GM21737 (cell line): ENCODE measurements around the gene SNX25.
"Not testable (repeated sequence)": the region's sequence is repeated elsewhere in the genome, so short reads cannot be mapped to it uniquely, and the experiment has no call there.

Experiments used
- ATAC-seq: cut with Tn5 transposase; IDR thresholded peaks from one replicate; pipeline ENCODE4 v1.9.1; 2021; ENCODE audit warnings: mild to moderate bottlenecking, moderate library complexity; ENCODE audit not compliant: unreplicated experiment

SNX25 gene

DNA sequence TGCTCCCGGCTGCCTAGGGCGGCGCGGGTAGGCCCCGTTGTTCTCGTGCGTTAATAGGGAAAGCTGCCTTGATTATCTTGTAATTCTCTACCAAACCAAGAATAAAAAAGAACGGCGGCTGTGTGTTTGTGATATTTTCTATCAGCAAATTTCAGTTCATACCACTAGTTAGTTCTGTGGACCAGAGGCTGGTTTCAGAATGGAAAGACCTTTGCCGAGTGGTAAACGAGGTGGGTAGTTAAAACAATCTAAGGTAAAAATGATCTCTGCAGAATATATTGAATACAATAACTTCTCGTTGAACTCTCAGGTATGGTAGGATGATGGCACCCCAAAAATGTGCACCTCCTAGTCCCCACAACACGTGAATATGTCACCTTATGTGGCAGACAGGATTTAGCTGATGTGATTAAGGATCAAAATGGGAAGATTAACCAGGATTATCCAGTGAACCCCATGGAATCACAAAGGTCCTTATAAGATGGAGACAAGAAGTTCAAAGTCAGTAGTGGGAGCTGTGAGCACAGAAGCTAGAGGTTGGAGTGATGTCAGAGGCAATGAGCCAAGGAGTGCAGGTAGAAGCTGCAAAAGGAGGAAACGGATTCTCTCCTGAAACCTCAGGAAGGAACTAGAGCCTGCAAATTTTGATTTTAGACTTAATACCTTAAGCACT, 5.0 kb upstream of the SNX25 start:
- ATAC-seq, result no peak

DNA sequence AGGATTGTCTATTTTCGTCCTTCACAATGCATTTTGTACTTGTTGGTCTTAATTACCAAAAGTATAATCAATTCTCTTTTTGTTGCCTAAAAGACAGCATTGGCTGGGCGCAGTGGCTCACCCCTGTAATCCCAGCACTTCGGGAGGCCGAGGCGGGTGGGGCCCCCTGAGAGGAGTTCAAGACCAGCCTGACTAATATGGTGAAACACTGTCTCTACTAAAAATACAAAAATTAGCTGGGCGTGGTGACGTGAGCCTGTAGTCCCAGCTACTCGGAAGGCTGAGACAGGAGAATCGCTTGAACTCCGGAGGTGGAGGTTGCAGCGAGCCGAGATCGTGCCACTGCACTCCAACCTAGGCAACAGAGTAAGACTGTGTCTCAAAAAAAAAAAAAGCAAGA, 4.3 kb upstream of the SNX25 start:
- not testable (repeated sequence) for ATAC-seq

DNA sequence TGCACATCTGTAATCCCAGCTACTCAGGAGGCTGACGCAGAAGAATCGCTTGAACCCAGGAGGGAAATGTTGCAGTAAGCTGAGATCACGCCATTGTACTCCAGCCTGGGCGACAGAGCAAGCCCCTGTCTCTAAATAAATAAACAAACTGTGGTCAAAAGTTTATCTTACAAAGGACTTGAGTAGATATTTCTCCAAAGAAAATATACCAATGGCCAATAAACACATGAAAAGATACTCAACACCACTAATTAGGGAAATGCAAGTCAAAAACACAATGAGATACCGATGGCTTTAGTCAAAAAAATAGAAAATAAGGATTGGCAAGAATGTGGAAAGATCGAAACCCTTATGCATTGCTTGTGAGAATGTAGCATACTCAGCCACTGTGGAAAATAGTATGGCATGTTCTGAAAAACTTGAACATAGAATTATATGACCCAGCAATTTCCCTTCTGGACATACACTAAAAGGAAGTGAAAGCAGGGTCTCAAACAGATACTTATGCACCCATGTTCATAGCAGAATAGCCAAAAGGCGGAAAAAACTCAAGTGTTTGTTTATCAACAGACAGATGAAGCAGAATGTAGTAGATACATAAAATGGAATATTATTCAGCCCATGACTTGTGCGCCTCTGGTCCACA, 3.6 kb upstream of the SNX25 start:
- ATAC-seq, result no peak

- ATAC-seq, result no peak
Observed at GRCh38 chr4:185207466-185207865, 1.9 kb upstream of the SNX25 start.

DNA sequence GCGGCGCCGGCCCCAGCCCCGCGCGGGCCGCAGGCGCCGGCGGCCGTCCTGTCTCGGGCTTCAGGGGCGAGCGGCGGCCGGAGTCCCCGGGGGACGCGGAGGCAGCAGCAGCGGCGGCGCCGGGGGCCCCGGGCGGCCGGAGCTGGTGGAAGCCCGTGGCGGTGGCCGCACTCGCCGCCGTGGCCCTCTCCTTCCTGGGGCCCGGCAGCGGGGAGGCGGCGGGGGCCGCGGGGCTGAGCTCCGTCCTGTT, 379 bp downstream of the SNX25 start:
- peak; percentile 10 for ATAC-seq

DNA sequence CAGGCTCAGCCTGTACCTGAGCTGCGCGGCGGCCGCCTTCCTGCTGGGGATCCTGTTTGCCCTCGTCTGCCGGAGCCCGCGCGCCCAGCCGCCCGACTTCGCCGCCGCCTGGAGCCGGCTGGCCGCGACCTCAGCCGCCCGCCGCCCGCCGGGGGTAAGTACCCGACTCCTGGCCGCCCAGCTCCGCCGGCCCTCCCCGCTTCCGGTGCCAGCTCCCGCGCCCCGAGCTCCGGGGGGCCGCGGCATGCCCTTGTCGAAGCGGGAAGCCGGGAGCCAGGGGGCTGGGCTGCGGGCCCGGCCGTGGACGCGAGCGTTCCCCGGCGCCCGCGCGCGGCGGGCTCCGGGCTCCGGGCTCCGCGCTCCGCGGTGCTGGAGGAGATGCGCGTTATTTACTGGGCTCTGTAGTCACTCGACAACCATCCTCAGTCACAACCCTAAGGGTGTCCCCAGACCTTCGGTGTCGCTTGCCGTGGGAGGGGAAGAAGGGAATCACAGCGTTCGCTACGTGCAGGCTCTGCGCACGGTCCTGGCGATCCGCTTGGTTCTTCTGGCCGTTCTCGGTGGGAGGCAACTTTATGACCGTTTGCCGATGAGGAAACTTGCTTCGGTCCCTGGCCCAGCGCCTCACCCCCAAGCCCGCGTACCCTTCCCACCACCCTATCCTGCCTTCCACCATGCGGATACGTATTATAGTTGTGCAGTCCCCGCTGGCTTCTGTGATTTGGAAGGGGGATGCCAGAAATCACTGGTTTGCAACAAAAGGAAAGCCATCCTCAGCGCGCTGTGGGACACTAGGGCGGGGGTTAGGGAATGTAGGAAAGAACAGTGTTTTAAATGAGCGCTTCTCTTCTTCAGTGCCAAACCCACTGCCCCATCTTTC, 944 bp downstream of the SNX25 start:
- ATAC-seq, result peak; percentile 12

DNA sequence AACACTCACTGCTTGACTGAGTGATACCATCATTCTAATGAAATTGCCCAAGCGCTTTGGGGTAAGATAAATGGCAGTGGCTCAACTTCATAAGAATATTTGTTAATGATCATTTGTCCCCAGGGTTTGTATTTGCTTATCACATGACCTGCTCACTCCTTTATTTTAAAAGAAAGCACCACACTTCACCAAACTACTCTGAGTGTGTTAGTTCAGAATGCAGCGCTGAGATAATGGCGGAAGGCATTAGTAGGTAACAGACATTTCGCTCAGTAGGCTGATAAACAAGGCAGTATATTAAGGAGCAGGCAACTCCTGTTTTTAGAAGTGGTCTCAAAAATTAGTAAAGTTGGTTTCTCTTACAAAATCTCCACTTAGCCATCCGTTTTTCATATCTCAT, 1.6 kb downstream of the SNX25 start:
- ATAC-seq, result no peak

DNA sequence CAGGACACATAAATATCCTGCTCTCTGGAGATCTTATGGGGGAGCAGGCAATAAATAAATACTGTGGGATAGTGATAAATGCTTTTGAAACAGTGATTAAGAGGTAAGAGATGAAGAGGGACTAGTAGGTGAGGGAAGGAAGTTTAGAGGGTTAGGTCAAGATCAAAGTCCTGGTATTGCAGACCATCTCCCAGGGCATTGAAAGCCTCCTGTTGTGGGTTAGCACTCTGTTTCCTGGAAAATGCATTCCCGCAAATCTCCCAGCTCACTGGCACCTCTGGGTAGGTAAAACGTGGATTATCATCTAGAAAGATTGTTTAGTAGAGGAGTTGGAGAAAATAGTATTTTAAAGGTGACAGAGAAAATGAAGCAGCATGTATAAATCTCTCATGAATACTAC, 2.2 kb downstream of the SNX25 start:
- ATAC-seq, result no peak

- no peak for ATAC-seq
Observed at GRCh38 chr4:185212581-185212980, 3.2 kb downstream of the SNX25 start.

GRCh38 chr4:185213877-185214276, 4.5 kb downstream of the SNX25 start:
- peak; percentile 42 for ATAC-seq

DNA sequence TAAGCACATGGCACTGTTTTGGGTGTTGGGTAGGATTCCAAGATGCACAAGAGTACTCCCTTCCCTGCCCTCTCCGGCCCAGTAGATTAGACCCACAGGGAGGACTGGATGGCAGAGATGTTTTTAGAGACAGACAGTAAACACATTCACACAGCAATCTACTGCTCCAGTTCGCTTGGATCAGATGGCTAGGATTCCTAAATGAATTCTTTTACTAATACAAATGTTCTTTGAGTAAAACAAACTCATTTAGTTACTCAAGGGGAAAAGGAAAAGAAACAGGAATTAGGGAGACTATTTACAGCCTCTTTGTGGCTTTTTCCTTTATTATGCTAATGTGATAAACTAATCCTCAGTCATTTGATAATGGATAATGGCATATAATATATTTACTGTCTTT, 5.9 kb downstream of the SNX25 start:
- ATAC-seq, result no peak

DNA sequence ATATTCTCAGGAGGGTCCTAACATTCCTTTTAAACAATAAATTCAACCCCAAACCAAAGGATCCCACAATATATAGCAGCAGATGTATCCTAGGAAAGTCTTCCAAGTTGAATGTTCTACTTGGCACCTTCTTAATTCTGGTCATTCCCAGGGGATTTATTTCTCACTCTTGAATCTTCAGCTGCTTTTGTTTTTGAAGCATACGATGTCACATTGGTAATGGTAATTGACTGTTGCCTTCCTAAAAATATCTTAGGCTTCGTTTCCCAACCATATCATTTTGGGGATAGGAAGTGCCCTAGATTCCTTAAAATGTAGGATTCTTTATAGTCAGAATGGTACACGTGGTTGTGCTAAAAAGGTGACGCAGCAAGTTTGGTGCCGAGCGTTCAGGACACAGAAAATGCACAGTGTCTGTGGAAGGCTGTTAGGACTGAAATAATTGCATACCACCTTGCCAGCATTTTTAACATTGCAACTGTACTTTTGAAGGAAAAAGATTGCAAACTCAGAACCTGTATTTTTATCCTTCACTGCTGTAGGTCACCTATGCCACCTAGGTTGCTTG, 8.1 kb downstream of the SNX25 start:
- no peak for ATAC-seq

DNA sequence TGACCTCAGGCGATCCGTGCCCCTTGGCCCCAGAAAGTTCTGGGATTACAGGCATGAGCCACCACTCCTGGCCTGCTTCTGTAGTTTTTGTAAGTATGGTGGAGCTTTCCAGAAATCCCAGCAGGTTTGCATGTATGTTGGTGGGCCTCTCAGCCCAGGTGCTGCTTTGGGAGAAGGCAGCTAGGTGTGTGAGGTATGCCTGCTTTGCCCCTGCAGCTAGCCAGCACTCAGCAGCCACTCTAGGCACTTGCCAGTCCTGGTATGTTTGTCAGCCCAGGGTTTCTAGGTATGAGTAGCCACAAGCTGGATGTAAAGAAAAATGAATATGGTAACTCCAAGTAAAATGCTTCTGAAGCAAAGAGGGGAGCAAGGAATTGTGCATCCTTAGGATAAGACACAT, 8.9 kb downstream of the SNX25 start:
- no peak for ATAC-seq

GRCh38 chr4:185219551-185220344, 10.3 kb downstream of the SNX25 start:
- peak; percentile 68 for ATAC-seq

- no peak for ATAC-seq
Observed at GRCh38 chr4:185221491-185221890, 12.1 kb downstream of the SNX25 start.

GRCh38 chr4:185221912-185222311, 12.5 kb downstream of the SNX25 start:
- no peak for ATAC-seq

DNA sequence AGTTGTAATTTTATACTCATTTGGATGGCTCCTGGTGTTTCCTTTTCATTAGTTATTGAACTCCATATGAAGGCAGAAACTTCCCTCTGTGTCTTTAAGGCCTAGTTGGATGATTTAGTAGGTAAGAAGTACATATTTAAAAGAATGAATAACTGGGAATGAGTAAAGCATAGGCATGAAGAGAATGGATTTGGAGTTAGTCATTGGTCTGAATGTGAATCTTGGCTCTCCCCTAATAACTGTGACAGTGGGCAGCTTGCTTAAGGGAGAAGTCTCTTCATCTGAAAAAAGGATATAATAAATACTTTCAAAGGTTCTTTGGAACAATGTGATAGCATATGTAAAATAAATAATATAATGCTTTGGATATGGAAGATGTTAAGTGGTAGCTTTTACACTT, 13.2 kb downstream of the SNX25 start:
- ATAC-seq, result no peak

GRCh38 chr4:185224597-185224996, 15.2 kb downstream of the SNX25 start:
- no peak for ATAC-seq

DNA sequence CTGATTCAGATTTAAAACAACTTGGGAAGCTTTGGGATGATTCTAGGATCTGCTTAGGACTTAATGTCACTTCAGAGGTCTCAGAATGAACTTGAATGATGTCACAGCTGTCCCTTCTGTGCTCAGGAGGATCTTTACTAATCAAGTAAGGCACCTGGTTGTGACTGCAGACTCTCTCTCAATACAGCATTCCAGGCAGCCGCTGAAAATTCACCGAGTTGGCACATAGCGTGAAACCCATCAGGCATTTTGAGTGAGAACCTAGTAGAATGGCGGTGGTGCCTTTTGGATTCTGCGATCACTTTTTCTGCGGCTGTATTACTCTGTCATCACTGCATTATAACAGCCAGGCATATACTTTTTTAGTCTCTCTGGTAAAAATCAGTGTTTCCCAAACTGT, 16.5 kb downstream of the SNX25 start:
- no peak for ATAC-seq

GRCh38 chr4:185227131-185227551, 17.7 kb downstream of the SNX25 start:
- ATAC-seq, result no peak

DNA sequence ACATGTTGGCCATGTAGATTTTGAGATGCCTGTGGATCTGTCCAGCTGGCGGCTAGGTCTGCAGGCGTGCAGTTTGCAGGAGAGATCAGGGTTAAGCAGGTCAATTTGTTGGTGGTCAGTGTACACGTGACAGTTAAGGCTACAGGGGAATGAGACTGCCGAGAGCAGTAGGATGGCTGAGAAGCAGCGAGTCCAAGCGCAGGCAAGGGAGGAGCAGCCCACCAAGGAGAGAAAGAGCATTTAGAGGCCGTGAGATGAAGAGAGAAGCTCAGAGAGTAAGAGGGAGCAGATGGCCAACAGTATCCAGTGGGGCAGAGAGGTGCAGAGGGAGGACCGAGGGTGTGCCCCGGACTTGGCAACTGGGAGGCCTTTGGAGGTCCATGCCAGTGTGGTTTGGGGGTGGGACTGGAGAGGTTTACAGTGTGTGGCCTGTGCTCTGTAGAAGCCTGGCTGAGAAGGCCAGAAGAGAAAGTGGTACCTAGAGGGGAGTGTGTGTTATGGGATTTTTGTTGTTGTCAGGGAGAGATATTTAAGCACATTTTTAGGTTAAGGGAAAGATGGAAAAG, 18.4 kb downstream of the SNX25 start:
- no peak for ATAC-seq
